H1 (cell line): ENCODE measurements around the gene ARHGAP5. TPM values are rescaled to one million over a fixed set of nuclear protein-coding genes. Genes with fewer than 3 reads are reported as not detected.

ENCODE experiments used
- ATF2 ChIP-seq: IDR thresholded peaks from 2 replicates; pipeline ENCODE4 v1.6.1; 2012; ENCODE audit warnings: low read length, inconsistent platforms
- BCL11A ChIP-seq, 2 experiments: IDR thresholded peaks; one replicate each; pipeline ENCODE4 v1.6.1; 2011; ENCODE audit warnings: low read depth in 2 of 2, low read length in 2 of 2, mild to moderate bottlenecking in 2 of 2
- CREB1 ChIP-seq: IDR thresholded peaks from 2 replicates; pipeline ENCODE4 v1.6.1; 2012; ENCODE audit warnings: inconsistent platforms
- FOSL1 ChIP-seq: IDR thresholded peaks from 2 replicates; pipeline ENCODE4 v1.6.1; 2011; ENCODE audit warnings: mild to moderate bottlenecking, low read depth, low read length, moderate library complexity; ENCODE audit not compliant: insufficient read depth
- PHF8 ChIP-seq: fragments of 200-600 bp; sonication (generic); conservative IDR thresholded peaks from 2 replicates; pipeline ENCODE4 v1.7.1; 2012; ENCODE audit warnings: low read depth, mild to moderate bottlenecking, inconsistent platforms, low read length, moderate library complexity
- SIX5 ChIP-seq: IDR thresholded peaks from 2 replicates; pipeline ENCODE4 v1.6.1; 2011; ENCODE audit warnings: mild to moderate bottlenecking, low read depth, low read length
- SRF ChIP-seq: IDR thresholded peaks from 2 replicates; pipeline ENCODE4 v1.6.1; 2011; ENCODE audit warnings: mild to moderate bottlenecking, low read depth, low read length, moderate library complexity
- TAF1 ChIP-seq: IDR thresholded peaks from 2 replicates; pipeline ENCODE4 v1.6.1; 2011; ENCODE audit warnings: mild to moderate bottlenecking, low read depth, low read length
- polyA plus RNA-seq, 7 experiments: library from polyadenylated mRNA; depleted of rRNA in 3 of 7; stranded (reverse) in 5 of 7; unstranded in 2 of 7; fragments of >200 nt in 5 of 7; fragments of 200-250 nt in 2 of 7; gene quantifications; 1 replicate in 5 of 7; 2 replicates in 1 of 7; 4 replicates in 1 of 7; pipeline versions ENCODE4 v1.2.1 to v1.2.3, GENCODE V29; 2011 to 2013; ENCODE audit warnings: missing spikeins in 2 of 7, mixed read lengths in 2 of 7
- total RNA-seq: library from RNA; stranded (reverse); fragmentation: NEBNext Ultra II Directional; extraction: Animal tissue kit (Norgen Biotek cat#: 25700); gene quantifications from 2 replicates; pipeline ENCODE4 v1.2.1, GENCODE V29; 2021

The ARHGAP5 gene
- total and polyA plus RNA-seq, 2 of the 8 experiments (the other 6 are each of a cell fraction or from before 2014, with no cell fraction given): 7.8 to 77.3 TPM

- TF ChIP-seq ATF2 (no peak), SRF (no peak), FOSL1 (no peak), CREB1 (no peak), SIX5 (no peak), BCL11A (IDR thresholded peaks at IDR 0.05; ENCODE audit: low read depth in 2 of 2, low read length in 2 of 2) (no peak), TAF1 (no peak), PHF8 (no peak)
These were observed 57.5 kb downstream of the ARHGAP5 start (continued) for GRCh38 chr14:32134448-32135097.
